GM12878 (cell line): ENCODE measurements around the gene DUOXA2. TPM values are rescaled to one million over a fixed set of nuclear protein-coding genes. Genes with fewer than 3 reads are reported as not detected.
A peak's percentile ranks its signal among the peaks of the same experiment; 100 is the strongest.

ENCODE experiments used
- ATAC-seq: fragments of 200-7000 bp; cut with Tn5 transposase; 3 replicates; pipeline ENCODE4 v1.9.1; 2020; ENCODE audit warnings: mild to moderate bottlenecking, moderate library complexity
- BruUV-seq: library from RNA; stranded (reverse); fragments of 400-500 nt; replicated peaks from 2 replicates; lab custom pipeline; 2021; lab: Mats Ljungman, UMichigan
- CTCF ChIA-PET: fragments of 300-600 bp; sonication (Branson Sonifier 250); formaldehyde crosslinking; extraction: SDS; loops from one replicate; lab custom pipeline; 2021; ENCODE audit warnings: inconsistent platforms; lab: Yijun Ruan, JAX
- POLR2A ChIA-PET: fragments of 350-600 bp; formaldehyde crosslinking; extraction: SDS; loops from one replicate; lab custom pipeline; 2021; ENCODE audit warnings: inconsistent platforms; lab: Charles Lee
- RAD21 ChIA-PET: fragments of 300-600 bp; sonication (Branson Sonifier 250); formaldehyde crosslinking; loops from one replicate; lab custom pipeline; 2023; ENCODE audit warnings: antibody characterized with exemption; ENCODE audit not compliant: unreplicated experiment; lab: Charles Lee
- SMC1A ChIA-PET: fragments of 300-600 bp; sonication (Branson Sonifier 250); formaldehyde crosslinking; loops from one replicate; lab custom pipeline; 2023; ENCODE audit not compliant: unreplicated experiment, uncharacterized antibody; lab: Charles Lee
- DNase-seq: peaks from one replicate; pipeline ENCODE4 v3.0.0-alpha.2; 2011; ENCODE audit warnings: low read depth, low spot score
- FAIRE-seq: peaks from 3 replicates; lab custom pipeline; 2011; peaks lifted over from hg19 to GRCh38; lab: Jason Lieb, UNC
- H2AFZ ChIP-seq: 2 replicates; pipeline ENCODE4 v1.6.0; 2011; ENCODE audit warnings: low read depth, low read length, control low read depth; ENCODE audit not compliant: control insufficient read depth
- H3K27ac ChIP-seq: 2 replicates; pipeline ENCODE4 v1.5.1; 2011; ENCODE audit warnings: control low read depth; ENCODE audit not compliant: control insufficient read depth, insufficient read depth
- H3K27me3 ChIP-seq, 2 experiments: replicated peaks in 1 of 2; 2 replicates each; pipeline versions ENCODE4 v1.6.0 to v1.6.1; 2011; ENCODE audit warnings: low read length in 1 of 2; ENCODE audit not compliant: control insufficient read depth in 2 of 2, insufficient read depth in 2 of 2
- H3K36me3 ChIP-seq, 2 experiments: 2 replicates each; pipeline ENCODE4 v1.5.1; 2011; ENCODE audit warnings: low read length in 1 of 2; ENCODE audit not compliant: control insufficient read depth in 2 of 2, insufficient read depth in 2 of 2
- H3K4me1 ChIP-seq: 2 replicates; pipeline ENCODE4 v1.6.1; 2011; ENCODE audit warnings: mild to moderate bottlenecking, low read length, moderate library complexity, mixed read lengths; ENCODE audit not compliant: control insufficient read depth, insufficient read depth
- H3K4me2 ChIP-seq: 2 replicates; pipeline ENCODE4 v1.6.0; 2011; ENCODE audit warnings: control low read depth; ENCODE audit not compliant: control insufficient read depth, insufficient read depth
- H3K4me3 ChIP-seq: fragments of 200-600 bp; sonication (generic); 2 replicates; pipeline ENCODE4 v1.5.1; 2016
- H3K79me2 ChIP-seq: 2 replicates; pipeline ENCODE4 v1.6.0; 2011; ENCODE audit warnings: low read length; ENCODE audit not compliant: control insufficient read depth, insufficient read depth
- H3K9ac ChIP-seq: 2 replicates; pipeline ENCODE4 v1.8.0; 2011; ENCODE audit warnings: low read length, control low read depth, mixed read lengths; ENCODE audit not compliant: control insufficient read depth, insufficient read depth
- H3K9me3 ChIP-seq: replicated peaks from 3 replicates; pipeline ENCODE4 v1.5.1; 2011; ENCODE audit warnings: mild to moderate bottlenecking, low read length; ENCODE audit not compliant: control insufficient read depth, insufficient read depth
- H4K20me1 ChIP-seq: 2 replicates; pipeline ENCODE4 v1.6.0; 2011; ENCODE audit not compliant: control insufficient read depth, insufficient read depth
- ATF7 ChIP-seq: fragments of 450-650 bp; IDR thresholded peaks from 2 replicates; pipeline ENCODE4 v1.6.1; 2016; ENCODE audit warnings: low read depth, mild to moderate bottlenecking
- BHLHE40 ChIP-seq, 2 experiments: fragments of 450-650 bp in 1 of 2; IDR thresholded peaks; 2 replicates each; pipeline ENCODE4 v1.6.1; 2011 to 2017; ENCODE audit warnings: low read depth in 2 of 2, borderline replicate concordance in 1 of 2, improper control_type of control experiment in 1 of 2, low read length in 1 of 2, mild to moderate bottlenecking in 1 of 2
- IRF5 ChIP-seq: fragments of 450-650 bp; IDR thresholded peaks from 2 replicates; pipeline ENCODE4 v1.6.1; 2017; ENCODE audit warnings: borderline replicate concordance
- RFX5 ChIP-seq: IDR thresholded peaks from 2 replicates; pipeline ENCODE4 v1.6.1; 2011; ENCODE audit warnings: low read depth, low read length, improper control_type of control experiment
- SMARCA5 ChIP-seq: fragments of 450-650 bp; IDR thresholded peaks from 2 replicates; pipeline ENCODE4 v1.6.1; 2017; ENCODE audit warnings: mild to moderate bottlenecking
- SPI1 ChIP-seq: IDR thresholded peaks from 2 replicates; pipeline ENCODE4 v1.6.1; 2011; ENCODE audit warnings: low read depth, mild to moderate bottlenecking, low read length, moderate library complexity, borderline replicate concordance; ENCODE audit not compliant: insufficient read depth
- WGBS: methylation state at CpG from one replicate; pipeline ENCODE4 v1.1.6; 2016; ENCODE audit warnings: low lambda C conversion rate; ENCODE audit not compliant: insufficient replicate concordance, insufficient coverage; ENCODE audit errors: missing lambda C conversion rate; 5-methylcytosine and 5-hydroxymethylcytosine counted together
- in situ Hi-C: fragments of 300-500 bp; cut with MboI; formaldehyde crosslinking; loops from 9 replicates; pipeline ENCODE4 v1.14.3; 2018; ENCODE audit warnings: mixed read lengths
- intact Hi-C: fragments of 100-400 bp; cut with micrococcal nuclease; formaldehyde crosslinking; loops from one replicate; pipeline ENCODE4 v1.14.2; 2022; ENCODE audit not compliant: unreplicated experiment
- polyA plus RNA-seq, 11 experiments: library from polyadenylated mRNA; depleted of rRNA in 4 of 11; unstranded in 6 of 11; stranded (reverse) in 5 of 11; fragments of >200 nt; fragmentation: Nextera tagmentation in 4 of 11; fragmentation: Illumina TruSeq in 1 of 11; extraction: Ambion mirVana in 4 of 11; extraction: Trizol in 1 of 11; gene quantifications; 1 replicate in 1 of 11; 2 replicates in 10 of 11; pipeline versions ENCODE4 v1.2.1 to v1.2.3, GENCODE V29; 2011 to 2016; ENCODE audit warnings: inconsistent platforms in 2 of 11, missing spikeins in 2 of 11, low read depth in 1 of 11
- total RNA-seq, 4 experiments: library from RNA; depleted of rRNA in 3 of 4; stranded (reverse); fragments of >200 nt in 3 of 4; fragmentation: Illumina TruSeq in 1 of 4; extraction: Trizol in 1 of 4; gene quantifications; 2 replicates each; pipeline versions ENCODE4 v1.2.1 to v1.2.3, GENCODE V29; 2013 to 2021

Gene DUOXA2
- total and polyA plus RNA-seq, 10 of the 15 experiments (the other 5 are each of a cell fraction or from before 2014, with no cell fraction given) = not detected

GRCh38 chr15:45157974-45158373 is 43.8 kb downstream of the DUOXA2 start:
- H3K9ac ChIP-seq = no peak overlapping the region
- H2AFZ ChIP-seq = no peak overlapping the region
- no peaks in the 10 kb centered on the region for H3K27me3 ChIP-seq
- RAD21 ChIA-PET = interaction anchor here (0.7 kb wide), 1 partner anchor 22 kb away, joined by 5 read pairs; no protein-coding TSS in a partner anchor
- H3K27ac ChIP-seq = no peak overlapping the region
- H3K9me3 ChIP-seq = no peaks in the 10 kb centered on the region
- no peaks in the 10 kb centered on the region for H4K20me1 ChIP-seq
- intact Hi-C loops (no loop called here), in situ Hi-C loops (no loop called here)
- no peak overlapping the region for H3K4me3 ChIP-seq
- CTCF ChIA-PET = interaction anchor here (0.7 to 16.3 kb wide), 7 partner anchors 15 to 243 kb away, joined by 3 to 200 read pairs (median 6); partner anchors contain the start of gene SHF
- no TSS peak for BruUV-seq
- DNase-seq (no peak), ATAC-seq (no peak), FAIRE-seq (no peak)
- H3K36me3 ChIP-seq = no peaks in the 10 kb centered on the region
- no peak overlapping the region for H3K4me2 ChIP-seq
- SMC1A ChIA-PET = no interaction called here
- H3K4me1 ChIP-seq = no peaks in the 10 kb centered on the region
- peak; percentile 72 for TF ChIP-seq ATF7
- TF ChIP-seq BHLHE40 (IDR thresholded peaks at IDR 0.05; ENCODE audit: borderline replicate concordance in 1 of 2, low read depth in 2 of 2, low read length in 1 of 2) = no peak
- TF ChIP-seq, all 136 proteins: peak for 1
- POLR2A ChIA-PET = interaction anchor here (0.6 kb wide), 1 partner anchor 12 kb away, joined by 3 read pairs; no protein-coding TSS in a partner anchor
- 93% methylated on average over 1 of the region's 1 CpG for WGBS
- no peaks in the 10 kb centered on the region for H3K79me2 ChIP-seq

DNA sequence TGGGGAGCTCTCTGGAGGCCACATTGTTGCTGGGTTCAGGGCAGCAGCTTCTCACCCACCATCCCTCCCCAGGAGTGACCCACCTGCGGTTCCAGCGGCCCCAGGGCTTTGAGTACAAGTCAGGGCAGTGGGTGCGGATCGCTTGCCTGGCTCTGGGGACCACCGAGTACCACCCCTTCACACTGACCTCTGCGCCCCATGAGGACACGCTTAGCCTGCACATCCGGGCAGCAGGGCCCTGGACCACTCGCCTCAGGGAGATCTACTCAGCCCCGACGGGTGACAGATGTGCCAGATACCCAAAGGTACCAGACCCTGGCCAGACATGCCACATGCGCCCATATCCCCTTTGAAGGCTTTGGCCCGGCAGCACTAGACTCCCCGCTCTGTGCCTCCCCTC is 47.5 kb downstream of the DUOXA2 start:
- in situ Hi-C loops (loop anchor here (5.0 kb wide), 1 partner anchor 111 kb away; no protein-coding TSS in a partner anchor), intact Hi-C loops (loop anchor here (2.0 kb wide), 1 partner anchor 295 kb away; no protein-coding TSS in a partner anchor)
- no peak overlapping the region for H3K27ac ChIP-seq
- H3K79me2 ChIP-seq = peaks cover 4% of the 10 kb centered on the region
- FAIRE-seq (no peak), DNase-seq (no peak), ATAC-seq (no peak)
- H3K9ac ChIP-seq = no peak overlapping the region
- no peaks in the 10 kb centered on the region for H3K36me3 ChIP-seq
- ChIA-PET SMC1A (interaction anchor here (1.9 to 9.7 kb wide), 2 partner anchors 42 to 138 kb away, joined by 4 to 159 read pairs; no protein-coding TSS in a partner anchor), POLR2A (no interaction called here), RAD21 (interaction anchor here (1.4 kb wide), 1 partner anchor 43 kb away, joined by 6 read pairs; no protein-coding TSS in a partner anchor), CTCF (interaction anchor here (1.0 to 16.3 kb wide), 7 partner anchors 20 to 450 kb away, joined by 3 to 253 read pairs (median 6); partner anchors contain the start of gene SHF)
- no peak overlapping the region for H3K4me2 ChIP-seq
- WGBS = 96% methylated on average over 14 of the region's 14 CpGs
- H3K27me3 ChIP-seq = no peaks in the 10 kb centered on the region
- TF ChIP-seq IRF5 (no peak), SMARCA5 (no peak), SPI1 (no peak), RFX5 (no peak)
- no TSS peak for BruUV-seq
- no peak overlapping the region for H3K4me3 ChIP-seq
- no peaks in the 10 kb centered on the region for H3K9me3 ChIP-seq
- H4K20me1 ChIP-seq = no peaks in the 10 kb centered on the region
- no peak overlapping the region for H2AFZ ChIP-seq
- H3K4me1 ChIP-seq = peaks cover 7% of the 10 kb centered on the region
